HUES48 (cell line): ENCODE data around the gene FAIM2.

Source experiments
- H3K27ac ChIP-seq: one replicate; pipeline ENCODE4 v1.7.0; 2013; ENCODE audit warnings: low read depth, low read length, inconsistent platforms
- H3K27me3 ChIP-seq: 2 replicates; pipeline ENCODE4 v1.6.1; 2013; ENCODE audit warnings: mild to moderate bottlenecking, low read length; ENCODE audit not compliant: control insufficient read depth, insufficient read depth
- H3K36me3 ChIP-seq: 2 replicates; pipeline ENCODE4 v1.6.1; 2013; ENCODE audit warnings: low read length; ENCODE audit not compliant: control insufficient read depth, insufficient read depth
- H3K4me1 ChIP-seq: 2 replicates; pipeline ENCODE4 v1.6.1; 2013; ENCODE audit warnings: mild to moderate bottlenecking, low read length; ENCODE audit not compliant: control insufficient read depth, insufficient read depth
- H3K4me3 ChIP-seq: 2 replicates; pipeline ENCODE4 v1.5.1; 2013; ENCODE audit warnings: mild to moderate bottlenecking, low read depth, low read length
- H3K9ac ChIP-seq: 2 replicates; pipeline ENCODE4 v1.6.1; 2013; ENCODE audit warnings: mild to moderate bottlenecking, low read depth, low read length, moderate library complexity
- H3K9me3 ChIP-seq: 2 replicates; pipeline ENCODE4 v1.6.1; 2013; ENCODE audit warnings: low read length; ENCODE audit not compliant: control insufficient read depth, insufficient read depth

FAIM2 gene

DNA sequence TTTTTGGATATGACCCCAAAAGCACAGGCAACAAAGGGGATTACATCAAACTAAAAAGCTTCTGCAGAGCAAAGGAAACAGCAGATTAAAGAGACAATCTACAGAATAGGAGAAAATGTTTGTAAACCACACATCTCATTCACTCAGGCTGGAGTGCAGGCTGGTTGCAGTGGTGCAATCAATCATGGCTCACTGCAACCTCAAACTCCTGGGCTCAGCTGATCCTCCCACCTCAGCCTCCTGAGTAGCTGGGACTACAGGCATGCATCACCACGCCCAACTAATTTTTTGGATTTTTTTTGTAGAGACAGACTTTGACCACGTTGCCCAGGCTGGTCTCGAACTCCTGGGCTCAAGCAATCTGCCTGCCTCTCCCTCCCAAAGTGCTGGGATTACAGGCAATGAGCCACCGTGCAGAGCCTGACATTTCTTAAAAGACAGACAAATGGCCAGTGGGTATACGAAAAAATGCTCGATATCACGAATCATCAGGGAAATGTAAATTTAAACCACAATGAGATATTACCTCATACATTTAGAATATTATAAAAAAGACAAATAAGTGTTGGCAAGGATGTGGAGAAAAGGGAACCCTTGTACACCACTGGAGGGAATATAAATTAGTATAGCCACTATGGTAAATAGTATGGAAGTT, 85.3 kb downstream of the FAIM2 start:
- H3K27me3 ChIP-seq: no peaks in the 10 kb centered on the region
- no peak overlapping the region for H3K4me3 ChIP-seq
- no peak overlapping the region for H3K27ac ChIP-seq
- peaks cover 4% of the 10 kb centered on the region for H3K4me1 ChIP-seq
- H3K9me3 ChIP-seq: no peaks in the 10 kb centered on the region
- peaks cover 11% of the 10 kb centered on the region for H3K36me3 ChIP-seq
- H3K9ac ChIP-seq: no peak overlapping the region
